ENCODE data around the gene CD300LG.

CD300LG gene

GRCh38 chr17:43911904-43912303, 64.9 kb downstream of the CD300LG start:
- peaks cover 13% of the 10 kb centered on the region for H3K27me3 ChIP-seq (ENCODE audit: insufficient read depth, low read length)
- no peak overlapping the region for H3K9ac ChIP-seq (ENCODE audit: low read depth, low read length)
- H3K4me3 ChIP-seq (ENCODE audit: low read length) = no peak overlapping the region
- no peaks in the 10 kb centered on the region for H3K9me3 ChIP-seq (ENCODE audit: insufficient read depth, low read depth, low read length)
- no peaks in the 10 kb centered on the region for H3K36me3 ChIP-seq (ENCODE audit: insufficient read depth, low read length)
- 0 out of 2 replicates have a peak, but pooled peaks cover under 1% of the 10 kb centered on the region for H3K4me1 ChIP-seq (ENCODE audit: insufficient read depth, low read length)
- no peak overlapping the region for H3K27ac ChIP-seq (ENCODE audit: low read depth, low read length)
- WGBS = 89% methylated on average over 8 of the region's 8 CpGs

- H3K36me3 ChIP-seq (ENCODE audit: insufficient read depth, low read length) = no peaks in the 10 kb centered on the region
- peaks cover 13% of the 10 kb centered on the region for H3K27me3 ChIP-seq (ENCODE audit: insufficient read depth, low read length)
- no peak overlapping the region for H3K27ac ChIP-seq (ENCODE audit: low read depth, low read length)
- H3K4me3 ChIP-seq (ENCODE audit: low read length) = no peak overlapping the region
- H3K4me1 ChIP-seq (ENCODE audit: insufficient read depth, low read length) = 0 out of 2 replicates have a peak, but pooled peaks cover 5% of the 10 kb centered on the region
- H3K9ac ChIP-seq (ENCODE audit: low read depth, low read length) = no peak overlapping the region
- no peaks in the 10 kb centered on the region for H3K9me3 ChIP-seq (ENCODE audit: insufficient read depth, low read depth, low read length)
- 61% methylated on average over 4 of the region's 4 CpGs for WGBS
These were observed 65.8 kb downstream of the CD300LG start for GRCh38 chr17:43912635-43913304.

Data from HUES64 (cell line).